HFFc6 (cell line): ENCODE data around the gene TBX1. TPM values are rescaled to one million over a fixed set of nuclear protein-coding genes. Genes with fewer than 3 reads are reported as not detected.

Source experiments
- DNase-seq: peaks from one replicate; pipeline ENCODE4 v3.0.0-alpha.2; 2018
- H3K27ac Mint-ChIP-seq: 2 replicates; pipeline ENCODE4 v1.8.0; 2020; ENCODE audit warnings: mild to moderate bottlenecking, mixed read lengths
- H3K27me3 Mint-ChIP-seq: 2 replicates; pipeline ENCODE4 v1.8.0; 2021; ENCODE audit warnings: mild to moderate bottlenecking, moderate library complexity, mixed read lengths; ENCODE audit not compliant: insufficient read depth
- H3K36me3 Mint-ChIP-seq: 2 replicates; pipeline ENCODE4 v1.8.0; 2021; ENCODE audit warnings: low read depth, mixed read lengths
- H3K4me1 Mint-ChIP-seq: 2 replicates; pipeline ENCODE4 v1.8.0; 2020; ENCODE audit warnings: low read depth, mixed read lengths
- H3K4me3 Mint-ChIP-seq: 2 replicates; pipeline ENCODE4 v1.8.0; 2020; ENCODE audit warnings: mild to moderate bottlenecking, moderate library complexity, mixed read lengths
- H3K9me3 Mint-ChIP-seq: 2 replicates; pipeline ENCODE4 v1.8.0; 2020; ENCODE audit warnings: mild to moderate bottlenecking, mixed read lengths
- total RNA-seq, 6 experiments: library from RNA; stranded (reverse); fragmentation: NEBNext Ultra II Directional; extraction: Animal tissue kit (Norgen Biotek cat#: 25700); gene quantifications; 2 replicates in 1 of 6; 3 replicates in 5 of 6; pipeline ENCODE4 v1.2.3, GENCODE V29; 2021
- TF ChIP-seq, protein P1 (sequence below): fragments of 200-600 bp; sonication (generic); IDR thresholded peaks from 2 replicates; pipeline ENCODE4 v1.5.0; 2021; ENCODE audit warnings: antibody characterized with exemption, mild to moderate bottlenecking

TBX1 gene
- total RNA-seq, 6 experiments from 2014 or later: 0.14 to 1.1 (median 0.73) TPM; not detected in 1

DNA sequence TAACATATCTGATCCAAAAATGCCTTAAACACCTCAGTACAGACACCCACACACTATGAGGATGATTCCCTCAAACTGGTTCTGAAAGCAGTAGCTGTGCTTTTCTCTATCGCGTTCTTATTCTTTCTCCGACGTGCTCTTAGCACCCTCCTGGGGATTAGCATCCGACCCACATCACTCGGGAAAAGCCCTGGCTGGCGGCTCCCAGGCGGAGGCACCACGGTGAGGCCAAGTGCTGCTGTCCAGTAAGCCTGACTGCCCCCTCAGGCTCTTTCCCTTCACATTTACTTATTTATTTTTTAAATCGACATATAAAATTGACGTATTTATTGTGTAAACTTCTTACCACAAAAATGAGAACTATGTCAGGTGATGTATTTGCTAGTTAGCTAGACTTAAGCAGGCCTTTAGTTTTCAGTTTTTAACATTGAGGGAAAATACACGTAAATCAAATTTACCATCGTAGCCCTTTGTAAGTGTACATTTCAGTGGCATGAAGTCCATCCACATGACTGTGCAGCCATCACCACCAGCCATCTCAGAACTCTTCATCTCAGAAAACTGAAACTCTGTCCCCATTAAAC, 19.2 kb downstream of the TBX1 start:
- no peaks in the 10 kb centered on the region for H3K9me3 Mint-ChIP-seq
- DNase-seq: no peak

DNA sequence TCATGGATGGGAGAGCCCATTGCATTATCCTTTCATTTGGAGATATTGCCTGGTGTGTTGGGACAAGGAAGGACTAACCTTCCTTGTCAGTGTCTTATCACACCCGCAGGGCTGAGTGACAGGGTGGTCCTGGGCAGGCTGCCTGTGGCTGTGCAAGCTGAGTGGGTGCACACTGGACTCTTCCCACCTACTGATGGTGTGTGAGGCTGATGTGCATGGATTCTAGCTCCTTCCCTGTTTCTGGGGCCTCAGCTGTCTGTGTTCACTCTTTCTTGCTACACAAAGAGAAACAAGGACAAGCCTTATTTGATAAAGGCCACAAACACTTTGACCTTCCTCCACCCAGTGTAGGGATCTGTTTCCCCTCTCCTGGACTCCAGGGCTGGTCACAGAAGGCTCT, 22.0 kb downstream of the TBX1 start:
- Mint-ChIP-seq H3K4me1 (peaks cover 18% of the 10 kb centered on the region), H3K27me3 (no peaks in the 10 kb centered on the region; the same call in none of the 2 replicates), H3K4me3 (no peak overlapping the region), H3K9me3 (no peaks in the 10 kb centered on the region), H3K27ac (no peak overlapping the region), H3K36me3 (no peaks in the 10 kb centered on the region)
- TF ChIP-seq, protein P1, sequence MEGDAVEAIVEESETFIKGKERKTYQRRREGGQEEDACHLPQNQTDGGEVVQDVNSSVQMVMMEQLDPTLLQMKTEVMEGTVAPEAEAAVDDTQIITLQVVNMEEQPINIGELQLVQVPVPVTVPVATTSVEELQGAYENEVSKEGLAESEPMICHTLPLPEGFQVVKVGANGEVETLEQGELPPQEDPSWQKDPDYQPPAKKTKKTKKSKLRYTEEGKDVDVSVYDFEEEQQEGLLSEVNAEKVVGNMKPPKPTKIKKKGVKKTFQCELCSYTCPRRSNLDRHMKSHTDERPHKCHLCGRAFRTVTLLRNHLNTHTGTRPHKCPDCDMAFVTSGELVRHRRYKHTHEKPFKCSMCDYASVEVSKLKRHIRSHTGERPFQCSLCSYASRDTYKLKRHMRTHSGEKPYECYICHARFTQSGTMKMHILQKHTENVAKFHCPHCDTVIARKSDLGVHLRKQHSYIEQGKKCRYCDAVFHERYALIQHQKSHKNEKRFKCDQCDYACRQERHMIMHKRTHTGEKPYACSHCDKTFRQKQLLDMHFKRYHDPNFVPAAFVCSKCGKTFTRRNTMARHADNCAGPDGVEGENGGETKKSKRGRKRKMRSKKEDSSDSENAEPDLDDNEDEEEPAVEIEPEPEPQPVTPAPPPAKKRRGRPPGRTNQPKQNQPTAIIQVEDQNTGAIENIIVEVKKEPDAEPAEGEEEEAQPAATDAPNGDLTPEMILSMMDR: no peak
- no peak for DNase-seq

More for the DNA sequence above, 19.2 kb downstream of the TBX1 start:
- Mint-ChIP-seq H3K4me1 (peaks cover 18% of the 10 kb centered on the region), H3K27ac (peak overlapping the region; percentile 5; the same call in 1 of the 2 replicates), H3K27me3 (no peaks in the 10 kb centered on the region; the same call in none of the 2 replicates), H3K36me3 (no peaks in the 10 kb centered on the region), H3K4me3 (0 out of 2 replicates have a peak overlapping the region, but pooled peaks have one; percentile 2)
- TF ChIP-seq, protein P1: no peak

DNA sequence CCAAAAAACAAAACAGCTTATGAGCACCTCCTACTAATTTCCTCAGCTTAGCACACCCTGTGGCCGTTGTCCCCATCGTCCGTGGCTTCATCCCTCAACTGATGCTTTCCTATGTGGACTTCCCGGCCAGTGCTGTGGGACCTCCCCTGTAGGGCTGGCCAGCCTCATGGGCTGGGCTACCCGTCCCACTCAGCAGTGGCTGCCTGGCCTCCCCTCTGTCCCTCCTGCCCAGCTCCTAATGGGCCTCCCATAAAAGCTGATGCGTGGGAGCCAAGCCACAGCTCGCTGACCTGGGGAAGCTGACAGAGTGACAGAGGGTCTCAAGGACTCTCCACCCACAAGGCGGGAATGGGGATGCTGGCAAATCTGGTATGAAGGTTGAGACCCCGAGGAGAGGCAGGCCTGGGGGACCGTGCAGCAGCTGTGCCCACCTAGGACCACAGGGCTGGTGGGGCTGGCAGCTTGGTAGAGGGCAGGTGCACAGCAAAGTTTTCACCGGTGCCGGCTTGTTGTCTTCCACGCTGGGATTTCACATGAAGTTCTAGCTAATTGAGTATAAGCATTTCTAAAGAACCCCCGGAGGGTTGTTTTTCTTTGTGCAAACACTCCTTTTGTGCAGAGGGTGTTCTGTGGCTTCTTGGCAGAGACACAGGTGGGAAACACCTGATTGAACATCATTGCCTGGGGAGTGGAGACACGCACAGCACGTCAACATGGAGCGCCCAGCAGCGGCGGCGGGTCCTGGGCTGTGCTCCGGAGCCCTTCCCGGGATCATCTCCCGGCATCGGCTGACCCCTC, 23.2 kb downstream of the TBX1 start:
- Mint-ChIP-seq H3K36me3 (no peaks in the 10 kb centered on the region), H3K9me3 (no peaks in the 10 kb centered on the region), H3K4me3 (no peak overlapping the region), H3K27ac (no peak overlapping the region), H3K4me1 (peaks cover 18% of the 10 kb centered on the region), H3K27me3 (no peaks in the 10 kb centered on the region; the same call in 1 of the 2 replicates)
- no peak for DNase-seq
- TF ChIP-seq, protein P1: no peak

DNA sequence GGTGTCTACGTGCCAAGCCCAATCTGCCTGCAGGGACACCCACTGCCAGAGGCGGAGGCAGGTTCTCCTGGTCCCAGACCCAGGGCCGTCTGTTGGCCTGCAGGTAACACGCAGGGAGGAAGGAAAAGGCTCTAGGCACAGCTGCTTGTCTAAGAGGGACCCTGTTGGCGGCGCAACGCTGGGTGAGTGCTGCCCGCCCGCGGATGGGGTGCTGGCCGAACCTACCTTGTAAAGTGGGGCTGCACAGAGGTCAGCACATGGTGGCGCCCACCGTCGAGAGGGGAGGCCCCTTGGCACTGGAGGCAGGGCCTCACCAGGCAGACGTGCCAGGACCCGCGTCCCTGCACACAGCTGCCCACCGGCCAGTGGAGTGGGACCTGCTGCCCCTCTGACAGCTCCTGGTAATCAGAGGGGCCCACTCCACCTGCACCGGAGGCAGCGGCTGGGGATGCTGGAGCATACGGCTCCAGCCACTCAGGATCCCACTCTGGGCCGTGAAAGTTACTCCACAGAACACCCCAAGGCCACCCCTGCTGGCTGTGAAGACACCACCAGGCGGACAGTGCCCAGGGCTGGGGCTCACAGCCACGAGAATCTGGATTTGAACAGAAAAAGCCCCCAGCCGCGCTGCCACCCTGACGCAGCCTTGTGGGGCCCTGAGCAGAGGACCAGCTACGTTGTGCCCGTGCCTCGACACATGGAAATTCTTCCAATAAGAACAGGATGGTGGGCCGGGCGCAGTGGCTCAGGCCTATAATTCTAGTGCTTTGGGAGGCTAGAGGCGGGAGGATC, 24.0 kb downstream of the TBX1 start:
- TF ChIP-seq, protein P1: no peak
- Mint-ChIP-seq H3K9me3 (no peaks in the 10 kb centered on the region), H3K27me3 (no peaks in the 10 kb centered on the region; the same call in 1 of the 2 replicates), H3K4me3 (no peak overlapping the region), H3K4me1 (peaks cover 12% of the 10 kb centered on the region), H3K36me3 (no peaks in the 10 kb centered on the region), H3K27ac (no peak overlapping the region)
- DNase-seq: no peak

DNA sequence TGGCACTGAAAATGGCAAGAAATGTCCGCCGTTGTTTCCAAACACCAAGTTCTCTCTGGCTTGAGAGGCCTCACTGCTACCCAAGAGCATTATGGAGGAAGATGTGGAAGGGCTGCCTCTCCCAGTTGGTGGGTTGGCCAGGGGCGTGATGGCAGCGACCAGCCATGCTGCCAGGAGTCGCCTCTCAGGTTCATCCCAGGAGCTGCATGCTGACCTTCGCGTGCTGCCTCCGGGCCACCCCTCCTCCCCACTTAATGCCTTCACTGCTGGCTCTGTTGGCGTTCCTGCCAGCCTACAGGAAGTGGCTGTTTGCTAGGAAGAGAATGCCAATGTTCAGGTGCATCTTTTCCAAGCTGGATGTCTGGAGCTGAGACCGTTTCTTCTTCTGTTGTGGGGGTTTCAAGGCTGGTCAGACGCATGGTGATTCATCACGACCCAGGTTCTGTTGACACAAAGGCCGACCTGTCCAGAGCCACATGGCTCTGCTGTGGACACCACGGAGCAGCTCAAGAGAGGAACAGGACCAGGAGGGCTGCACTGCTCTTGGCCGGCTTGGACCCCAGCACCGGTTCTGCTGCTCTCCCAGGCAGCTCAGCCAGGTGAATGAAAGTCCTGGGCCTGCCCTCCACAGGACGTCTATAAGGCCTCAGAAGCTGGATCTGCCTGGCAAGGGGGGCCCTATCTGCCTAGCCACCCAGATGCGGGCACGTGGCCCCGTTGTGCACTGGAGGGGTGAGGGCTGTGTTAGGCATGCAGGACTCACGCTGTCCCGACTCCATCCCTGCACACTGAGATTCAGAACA, 25.1 kb downstream of the TBX1 start:
- DNase-seq: no peak
- peaks cover 4% of the 10 kb centered on the region; the same call in 1 of the 2 replicates for H3K36me3 Mint-ChIP-seq
- no peaks in the 10 kb centered on the region for H3K9me3 Mint-ChIP-seq
- H3K4me3 Mint-ChIP-seq: no peak overlapping the region
- no peaks in the 10 kb centered on the region; the same call in 1 of the 2 replicates for H3K27me3 Mint-ChIP-seq
- TF ChIP-seq, protein P1: no peak
- peaks cover under 1% of the 10 kb centered on the region for H3K4me1 Mint-ChIP-seq
- no peak overlapping the region for H3K27ac Mint-ChIP-seq
